Heart left ventricle (tissue), 16 donors: ENCODE measurements around the gene TINAGL1. TPM values are rescaled to one million over a fixed set of nuclear protein-coding genes. Genes with fewer than 3 reads are reported as not detected.

ENCODE experiments used
- ATAC-seq, 4 donors: fragments of 200-7000 bp; cut with Tn5 transposase; one replicate each; pipeline ENCODE4 v1.9.1; 2020 to 2022; ENCODE audit warnings: moderate library complexity in 4 of 4, mild to moderate bottlenecking in 3 of 4, moderate number of reproducible peaks in 1 of 4
- DNase-seq, 5 donors: peaks; one replicate each; pipeline ENCODE4 v3.0.0-alpha.2; 2020
- H3K27ac ChIP-seq, 12 donors: fragments of 200-600 bp; sonication (generic) in 4 of 12; one replicate each; pipeline versions ENCODE4 v1.5.0 to v1.8.0; 2016 to 2022; ENCODE audit warnings: mild to moderate bottlenecking in 2 of 12
- H3K27me3 ChIP-seq, 9 donors: fragments of 200-600 bp; sonication (generic) in 2 of 9; one replicate each; pipeline versions ENCODE4 v1.5.1 to v1.8.0; 2016 to 2022; ENCODE audit warnings: mild to moderate bottlenecking in 3 of 9
- H3K36me3 ChIP-seq, 9 donors: fragments of 200-600 bp; sonication (generic) in 2 of 9; one replicate each; pipeline versions ENCODE4 v1.5.0 to v1.8.0; 2018 to 2022; ENCODE audit warnings: mild to moderate bottlenecking in 2 of 9
- H3K4me1 ChIP-seq, 12 donors: fragments of 200-600 bp; sonication (generic) in 4 of 12; one replicate each; pipeline versions ENCODE4 v1.5.0 to v1.8.0; 2016 to 2022; ENCODE audit warnings: mild to moderate bottlenecking in 3 of 12
- H3K4me3 ChIP-seq, 12 donors: fragments of 200-600 bp; sonication (generic) in 4 of 12; one replicate each; pipeline versions ENCODE4 v1.5.0 to v1.8.0; 2017 to 2022; ENCODE audit warnings: mild to moderate bottlenecking in 9 of 12, moderate library complexity in 4 of 12
- H3K9me3 ChIP-seq, 12 donors: fragments of 200-600 bp; sonication (generic) in 4 of 12; one replicate each; pipeline versions ENCODE4 v1.5.0 to v1.8.0; 2016 to 2022; ENCODE audit warnings: mild to moderate bottlenecking in 1 of 12
- POLR2A ChIP-seq, 2 donors: fragments of 450-650 bp; IDR thresholded peaks; one replicate each; pipeline ENCODE4 v1.6.1; 2017; ENCODE audit warnings: antibody characterized with exemption in 2 of 2, mild to moderate bottlenecking in 2 of 2, moderate library complexity in 2 of 2
- WGBS, 4 donors: extraction: QIAGEN DNeasy Blood & Tissue Kit in 2 of 4; methylation state at CpG; one replicate each; pipeline versions ENCODE4 v1.1.5 to v1.1.7; 2013 to 2018; 5-methylcytosine and 5-hydroxymethylcytosine counted together
- intact Hi-C, 10 donors: fragments of 100-400 bp; cut with DNase I; formaldehyde crosslinking; loops; one replicate each; pipeline versions ENCODE4 v1.11.1 to v1.14.2; 2022
- long read RNA-seq, 3 donors: library from polyadenylated mRNA; unstranded; transcript quantifications; one replicate each; pipeline ENCODE4 v2.0.0, GENCODE V29; 2020 to 2021
- polyA plus RNA-seq, 2 donors: library from polyadenylated mRNA; stranded (reverse); fragments of 200-250 nt; gene quantifications; one replicate each; pipeline ENCODE4 v1.2.3, GENCODE V29; 2013
- total RNA-seq, 9 donors: library from RNA; depleted of rRNA in 2 of 9; stranded (reverse); fragments of >200 nt in 2 of 9; fragmentation: NEBNext Ultra II Directional in 3 of 9; extraction: Animal tissue kit (Norgen Biotek cat#: 25700) in 3 of 9; gene quantifications; one replicate each; pipeline versions ENCODE4 v1.1.0 to v1.2.4, GENCODE V29; 2016 to 2023
- TF ChIP-seq, protein P1 (sequence below), 12 donors: fragments of 200-600 bp; sonication (generic) in 4 of 12; IDR thresholded peaks; one replicate each; pipeline versions ENCODE4 v1.5.0 to v1.8.0; 2018 to 2022; ENCODE audit warnings: antibody characterized with exemption in 12 of 12, mild to moderate bottlenecking in 5 of 12
- donor health status: ischemic (EF 13 %, LVEDD 7.1; RV severe dilation, severe dysfunction).
- donor health status: healthy with polysubstance abuse.
- donor health status: DM: no; HTN: yes; CAD: no.
- donor health status: DM: no; HTN: no; CAD: no.
- donor health status: ischemic (EF 25% LVEDD 6.9; RV normal size, moderate dysfunction).
- donor health status: ischemic (EF 25% LVEDD 5.7; RV mildly dilated, moderate dysfunction).
- donor health status: healthy.
- donor health status: DM: yes; HTN: yes; CAD: no.
- donor health status: ischemic (EF 35%, LVEDD 5.7; RV mildly dilated, moderate dysfunction).
- donor health status: nonischemic (EF 11% LVEDD 7.7; RV severe dilation, severe dysfunction).
- donor health status: DM: yes; HTN: yes; CAD: no.
- donor health status: PGD.
- donor health status: ischemic (EF 29% LVEDD 5.4; RV normal size, mild dysfunction).
- donor health status: nonischemic (EF 23%, LVEDD 6.1; RV moderate dilation, normal function).

The TINAGL1 gene, protein sequence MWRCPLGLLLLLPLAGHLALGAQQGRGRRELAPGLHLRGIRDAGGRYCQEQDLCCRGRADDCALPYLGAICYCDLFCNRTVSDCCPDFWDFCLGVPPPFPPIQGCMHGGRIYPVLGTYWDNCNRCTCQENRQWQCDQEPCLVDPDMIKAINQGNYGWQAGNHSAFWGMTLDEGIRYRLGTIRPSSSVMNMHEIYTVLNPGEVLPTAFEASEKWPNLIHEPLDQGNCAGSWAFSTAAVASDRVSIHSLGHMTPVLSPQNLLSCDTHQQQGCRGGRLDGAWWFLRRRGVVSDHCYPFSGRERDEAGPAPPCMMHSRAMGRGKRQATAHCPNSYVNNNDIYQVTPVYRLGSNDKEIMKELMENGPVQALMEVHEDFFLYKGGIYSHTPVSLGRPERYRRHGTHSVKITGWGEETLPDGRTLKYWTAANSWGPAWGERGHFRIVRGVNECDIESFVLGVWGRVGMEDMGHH
- total RNA-seq (100 to 1,000 TPM; 136 to 697 (median 199) TPM), polyA plus RNA-seq (100 to 1,000 TPM; 263 to 354 TPM)
- long read RNA-seq, donor 1, transcript TINAGL1-201 (12 exons, 2,187 nt): major isoform, 140 of 250 reads
- long read RNA-seq, donor 1, partial matches to known transcripts: 67 of 250 reads
- long read RNA-seq, donor 1, other reads (novel, unspliced or antisense): 43 of 250 reads
- long read RNA-seq, donor 2, transcript TINAGL1-201 (12 exons, 2,187 nt): major isoform, 23 of 46 reads
- long read RNA-seq, donor 2, partial matches to known transcripts: 6 of 46 reads
- long read RNA-seq, donor 2, other reads (novel, unspliced or antisense): 17 of 46 reads
- long read RNA-seq, donor 3, transcript TINAGL1-201 (12 exons, 2,187 nt): major isoform, 164 of 308 reads
- long read RNA-seq, donor 3, partial matches to known transcripts: 99 of 308 reads
- long read RNA-seq, donor 3, other reads (novel, unspliced or antisense): 44 of 308 reads

DNA sequence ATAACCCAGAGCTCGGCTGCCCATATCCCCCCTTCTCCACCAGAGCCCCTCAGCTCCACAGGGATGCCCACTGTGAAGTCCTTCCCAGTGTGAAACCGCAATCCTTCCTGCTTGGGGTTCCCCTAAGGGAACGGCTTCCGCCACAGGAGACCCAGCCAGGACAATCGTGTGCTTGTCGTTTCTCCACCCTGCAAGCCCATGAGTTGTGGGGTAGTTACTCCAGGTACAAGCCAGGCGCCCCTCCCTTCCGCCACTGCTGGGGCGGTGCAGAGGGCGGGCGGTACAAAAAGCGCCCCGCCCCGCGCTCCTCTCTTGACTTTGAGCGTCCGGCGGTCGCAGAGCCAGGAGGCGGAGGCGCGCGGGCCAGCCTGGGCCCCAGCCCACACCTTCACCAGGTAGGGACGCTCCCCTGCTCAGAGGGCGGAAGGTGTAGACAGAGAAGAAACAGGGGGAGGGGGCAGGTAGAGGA is at the start of gene TINAGL1:
TSS of gene TINAGL1 (plus strand) at position 315 of the 469 bp plus-strand sequence. CDS start 634 bp downstream, outside the sequence.
- peaks cover 18 to 69% (median 53%) of the 10 kb centered on the region in 12 donors for H3K4me1 ChIP-seq
- no peaks in the 10 kb centered on the region for H3K27me3 ChIP-seq
- intact Hi-C loops: no loop called here

DNA sequence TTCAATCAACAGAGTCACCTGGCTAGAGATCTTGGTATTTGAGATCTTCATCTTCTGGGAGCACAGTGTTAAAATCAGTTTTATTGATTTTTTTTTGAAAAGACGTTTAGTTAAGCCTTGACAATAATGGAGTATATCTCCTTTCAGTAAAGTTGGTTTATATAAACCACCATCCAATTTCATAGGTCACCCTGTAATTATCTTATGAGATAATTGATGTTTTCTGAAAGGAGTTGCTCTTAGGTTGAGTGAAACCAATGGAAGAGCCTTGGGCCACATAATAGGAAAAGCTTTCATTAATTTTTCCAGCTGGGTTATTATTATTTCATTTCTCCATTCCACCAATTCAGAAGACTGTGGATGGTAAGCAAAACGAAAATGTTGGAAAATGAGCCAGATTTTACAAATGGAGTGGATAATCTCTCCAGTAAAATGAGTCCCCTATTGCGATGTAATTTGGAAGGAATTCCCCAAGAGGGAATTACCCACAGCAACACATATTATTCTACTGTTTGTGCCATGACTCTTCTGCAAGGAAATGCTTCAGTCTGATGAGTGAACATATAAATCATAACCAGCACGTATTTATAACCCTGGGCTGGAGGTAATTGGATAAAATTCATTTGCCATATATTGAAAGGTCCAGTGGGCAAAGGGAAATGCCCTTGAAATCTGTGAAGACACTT is 46.2 kb upstream of the TINAGL1 start:
- Histone ChIP-seq H3K27me3 (no peaks in the 10 kb centered on the region), H3K27ac (no peak overlapping the region), H3K9me3 (no peaks in the 10 kb centered on the region), H3K36me3 (no peaks in the 10 kb centered on the region), H3K4me3 (no peak overlapping the region), H3K4me1 (peaks cover 0 to 12% (median 2%) of the 10 kb centered on the region in 12 donors)
- TF ChIP-seq, protein P1, sequence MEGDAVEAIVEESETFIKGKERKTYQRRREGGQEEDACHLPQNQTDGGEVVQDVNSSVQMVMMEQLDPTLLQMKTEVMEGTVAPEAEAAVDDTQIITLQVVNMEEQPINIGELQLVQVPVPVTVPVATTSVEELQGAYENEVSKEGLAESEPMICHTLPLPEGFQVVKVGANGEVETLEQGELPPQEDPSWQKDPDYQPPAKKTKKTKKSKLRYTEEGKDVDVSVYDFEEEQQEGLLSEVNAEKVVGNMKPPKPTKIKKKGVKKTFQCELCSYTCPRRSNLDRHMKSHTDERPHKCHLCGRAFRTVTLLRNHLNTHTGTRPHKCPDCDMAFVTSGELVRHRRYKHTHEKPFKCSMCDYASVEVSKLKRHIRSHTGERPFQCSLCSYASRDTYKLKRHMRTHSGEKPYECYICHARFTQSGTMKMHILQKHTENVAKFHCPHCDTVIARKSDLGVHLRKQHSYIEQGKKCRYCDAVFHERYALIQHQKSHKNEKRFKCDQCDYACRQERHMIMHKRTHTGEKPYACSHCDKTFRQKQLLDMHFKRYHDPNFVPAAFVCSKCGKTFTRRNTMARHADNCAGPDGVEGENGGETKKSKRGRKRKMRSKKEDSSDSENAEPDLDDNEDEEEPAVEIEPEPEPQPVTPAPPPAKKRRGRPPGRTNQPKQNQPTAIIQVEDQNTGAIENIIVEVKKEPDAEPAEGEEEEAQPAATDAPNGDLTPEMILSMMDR (IDR thresholded peaks at IDR 0.05): no peak
- TF ChIP-seq POLR2A (IDR thresholded peaks at IDR 0.05): no peak
- no peak for ATAC-seq
- DNase-seq: no peak
- WGBS, 4 donors: 46 to 65% (median 58%) methylated on average over 4 of the region's 4 CpGs
- intact Hi-C loops: no loop called here

More for the DNA sequence above, at the start of gene TINAGL1:
- DNase-seq: peak; percentile 77 to 87 (median 81)
- peak; percentile 55 to 73 (median 66) for ATAC-seq
- WGBS, 4 donors: 4 to 7% (median 5%) methylated on average over 9 to 25 of the region's 25 CpGs
- Histone ChIP-seq H3K36me3 (peaks cover 0 to 10% (median 0%) of the 10 kb centered on the region in 9 donors), H3K4me3 (peak within 1 kb of the TSS; percentile 64 to 95 (median 84)), H3K27ac (peak within 1 kb of the TSS; percentile 82 to 99 (median 94)), H3K9me3 (no peaks in the 10 kb centered on the region)
- TF ChIP-seq, protein P1 (IDR thresholded peaks at IDR 0.05): no peak
- TF ChIP-seq POLR2A (IDR thresholded peaks at IDR 0.05): peak; percentile 95 to 99

DNA sequence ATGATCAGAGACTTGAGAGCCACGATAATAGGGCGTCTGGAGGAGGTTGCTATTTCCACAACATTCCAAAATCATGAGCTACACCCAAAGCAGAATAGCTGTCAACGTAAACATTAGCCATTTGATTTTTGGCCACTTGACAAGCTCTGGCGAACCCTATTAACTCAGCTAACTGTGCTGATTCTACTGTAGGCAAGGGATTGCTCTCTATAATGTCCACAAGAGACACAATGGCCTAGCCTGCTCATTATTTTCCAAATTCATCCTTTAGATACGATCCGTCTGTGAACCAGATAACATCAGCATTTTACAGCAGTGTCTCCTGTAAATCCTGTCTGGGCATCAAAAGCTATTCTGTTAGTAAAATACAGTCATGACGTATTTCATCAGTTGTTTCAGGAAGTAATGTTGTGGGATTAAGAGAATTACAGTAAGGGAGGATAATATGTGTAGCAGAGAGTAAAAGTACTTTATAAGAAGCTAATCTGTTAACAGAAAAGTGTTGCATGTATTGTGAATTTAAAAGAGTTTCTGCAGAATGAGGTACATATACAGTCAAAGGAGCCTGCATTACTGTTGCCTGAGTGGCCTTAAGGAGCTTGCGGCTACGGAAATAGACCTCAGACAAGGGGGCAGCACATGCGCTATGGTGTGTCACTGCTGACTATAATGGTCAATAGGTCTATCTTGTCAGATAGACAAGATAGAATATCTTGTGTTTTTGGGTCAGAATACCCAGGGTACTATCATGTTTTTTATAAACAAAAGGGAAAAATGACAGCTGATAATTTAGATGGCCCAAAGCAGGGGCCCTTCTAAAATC is 44.9 kb upstream of the TINAGL1 start:
- no peak overlapping the region for H3K4me3 ChIP-seq
- TF ChIP-seq, protein P1 (IDR thresholded peaks at IDR 0.05): no peak
- TF ChIP-seq POLR2A (IDR thresholded peaks at IDR 0.05): no peak
- no peak overlapping the region for H3K27ac ChIP-seq
- DNase-seq (no peak), ATAC-seq (peak in 1 of 4 donors; percentile 47)
- no peaks in the 10 kb centered on the region for H3K9me3 ChIP-seq
- H3K36me3 ChIP-seq: no peaks in the 10 kb centered on the region
- intact Hi-C loops: no loop called here
- 30 to 42% (median 32%) methylated on average over 10 of the region's 10 CpGs for whole genome bisulfite sequencing, 4 donors
- peaks cover 0 to 3% (median 0%) of the 10 kb centered on the region in 9 donors for H3K27me3 ChIP-seq
- H3K4me1 ChIP-seq: peaks cover 0 to 12% (median 2%) of the 10 kb centered on the region in 12 donors
